GM04503 (cell line): ENCODE results near the gene CHRNA4.
"Not testable (repeated sequence)": the region's sequence is repeated elsewhere in the genome, so short reads cannot be mapped to it uniquely, and the experiment has no call there.

Experiments
- DNase-seq: peaks from one replicate; pipeline ENCODE4 v3.0.0-alpha.2; 2012; ENCODE audit warnings: low read depth

Gene CHRNA4

DNA sequence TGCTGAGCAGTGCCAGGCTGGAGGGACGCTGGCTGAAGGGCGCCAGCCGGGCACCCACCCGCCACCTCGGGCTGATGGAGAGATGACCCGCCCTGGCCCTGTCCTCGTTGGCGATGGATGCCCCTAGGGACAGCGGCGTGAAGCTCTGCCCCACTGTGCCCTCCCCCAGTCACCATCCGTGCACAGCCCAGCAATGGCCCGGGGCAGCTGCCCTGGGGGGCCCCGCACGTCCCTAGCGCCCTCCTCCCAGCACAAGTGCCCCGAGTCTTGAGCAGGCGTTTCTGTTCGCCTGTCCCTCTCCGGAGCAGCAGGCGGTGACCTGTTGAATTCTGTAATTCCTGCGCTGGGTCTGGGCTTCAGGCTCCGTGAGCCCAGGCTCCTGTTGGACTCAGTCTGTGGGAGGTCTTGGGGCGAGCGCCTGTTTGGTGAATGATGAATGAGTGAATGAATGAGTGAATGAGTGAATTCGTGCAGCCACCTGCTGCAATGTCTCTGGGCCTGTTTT is 36.8 kb upstream of the CHRNA4 start:
- no peak for DNase-seq

DNA sequence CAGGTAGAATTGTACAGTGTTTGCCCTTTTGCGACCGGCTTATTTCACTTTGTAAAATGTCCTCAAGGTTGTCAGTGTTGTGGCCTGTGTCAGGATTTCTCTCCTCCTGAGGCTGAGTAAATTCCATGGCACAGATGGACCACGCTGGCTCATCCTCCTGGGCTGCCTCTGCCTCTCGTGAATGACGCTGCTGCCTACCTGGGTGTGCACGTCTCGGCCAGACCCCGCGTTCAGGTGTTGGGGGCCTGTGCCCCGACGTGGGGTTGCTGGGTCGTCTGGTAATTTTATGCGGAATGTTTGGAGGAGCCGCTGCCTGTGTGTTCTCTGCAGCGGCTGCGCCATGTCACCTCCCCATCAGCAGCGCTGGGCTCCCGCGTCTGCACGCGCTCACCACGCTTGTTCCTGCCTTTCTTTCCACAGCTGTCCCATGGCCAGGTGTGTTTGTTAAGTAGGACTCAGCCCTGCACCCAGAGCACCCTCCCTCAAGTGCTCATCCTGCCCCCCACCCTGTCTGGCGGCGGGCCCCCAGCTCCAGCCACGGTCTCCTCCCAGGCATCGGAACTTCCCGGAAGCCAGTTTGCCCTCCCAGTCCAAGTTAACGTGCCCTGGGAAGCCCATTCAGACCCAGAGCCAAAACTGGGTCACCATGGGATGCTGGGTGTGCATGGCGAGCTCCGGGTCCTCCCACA is 36.1 kb upstream of the CHRNA4 start:
- DNase-seq, result no peak

DNA sequence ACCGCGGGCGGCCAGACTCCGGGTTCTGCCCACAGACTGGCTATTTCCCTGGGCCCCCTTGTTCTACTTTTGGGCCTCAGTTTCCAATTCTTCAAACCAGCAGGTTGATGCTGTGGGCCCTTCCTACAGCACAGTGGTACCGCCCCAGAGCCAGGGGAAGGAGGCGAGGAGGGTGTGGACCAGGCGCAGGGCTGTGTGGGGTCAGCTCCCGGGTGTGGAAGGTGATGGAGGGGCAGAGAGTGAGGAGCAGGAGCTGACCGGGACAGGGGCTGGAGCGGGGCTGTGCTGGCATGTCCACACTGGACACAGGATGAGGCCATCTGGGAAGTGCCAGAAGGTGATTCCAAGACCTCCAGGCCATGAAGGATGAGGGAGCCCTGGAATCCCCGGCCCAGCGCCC is 35.2 kb upstream of the CHRNA4 start:
- no peak for DNase-seq

DNA sequence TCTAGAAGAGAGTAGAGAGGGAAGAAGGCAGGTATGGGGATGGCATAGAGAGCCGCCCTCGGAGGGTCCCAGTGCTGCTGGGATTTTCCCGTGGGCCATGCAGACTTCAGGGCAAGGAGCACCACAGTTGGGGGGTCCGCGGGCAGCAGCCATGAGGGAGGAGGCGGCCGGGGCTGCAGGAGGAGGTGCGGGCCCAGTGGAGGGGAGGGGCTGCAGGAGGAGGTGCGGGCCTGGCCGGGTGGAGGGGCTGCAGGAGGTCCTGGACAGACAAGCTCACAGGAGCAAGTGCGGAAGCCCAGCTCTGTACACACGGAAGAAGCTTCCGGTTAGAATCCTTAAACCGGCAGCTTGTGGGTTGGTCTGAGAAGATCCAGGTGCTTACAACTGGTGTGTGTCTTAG is 34.6 kb upstream of the CHRNA4 start:
- no peak for DNase-seq

DNA sequence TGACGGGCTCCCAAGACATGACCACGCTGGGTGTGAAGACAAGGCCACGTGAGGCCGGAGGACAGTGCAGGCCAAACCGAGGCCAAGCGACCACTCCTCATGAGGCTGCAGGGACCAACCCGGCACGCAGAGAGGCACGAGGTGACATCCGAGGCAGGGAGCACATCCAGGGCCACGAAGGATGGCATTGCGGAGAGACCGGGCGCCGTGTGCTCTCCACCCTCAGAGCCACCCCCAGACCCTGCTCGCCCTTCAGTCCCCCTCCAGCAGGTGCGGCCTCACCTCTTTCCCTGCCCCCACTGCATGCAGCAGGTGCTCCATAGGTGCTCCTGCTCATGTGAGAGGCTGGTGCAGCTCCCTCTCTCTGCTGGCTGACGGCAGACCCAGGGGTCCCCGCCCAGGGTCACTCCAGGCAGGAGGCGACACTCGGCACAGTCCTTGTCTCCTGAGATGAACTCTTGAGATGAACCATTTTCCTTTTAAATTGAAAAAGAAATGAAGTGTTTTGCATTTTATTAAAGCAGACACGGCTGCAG is 33.8 kb upstream of the CHRNA4 start:
- no peak for DNase-seq

DNA sequence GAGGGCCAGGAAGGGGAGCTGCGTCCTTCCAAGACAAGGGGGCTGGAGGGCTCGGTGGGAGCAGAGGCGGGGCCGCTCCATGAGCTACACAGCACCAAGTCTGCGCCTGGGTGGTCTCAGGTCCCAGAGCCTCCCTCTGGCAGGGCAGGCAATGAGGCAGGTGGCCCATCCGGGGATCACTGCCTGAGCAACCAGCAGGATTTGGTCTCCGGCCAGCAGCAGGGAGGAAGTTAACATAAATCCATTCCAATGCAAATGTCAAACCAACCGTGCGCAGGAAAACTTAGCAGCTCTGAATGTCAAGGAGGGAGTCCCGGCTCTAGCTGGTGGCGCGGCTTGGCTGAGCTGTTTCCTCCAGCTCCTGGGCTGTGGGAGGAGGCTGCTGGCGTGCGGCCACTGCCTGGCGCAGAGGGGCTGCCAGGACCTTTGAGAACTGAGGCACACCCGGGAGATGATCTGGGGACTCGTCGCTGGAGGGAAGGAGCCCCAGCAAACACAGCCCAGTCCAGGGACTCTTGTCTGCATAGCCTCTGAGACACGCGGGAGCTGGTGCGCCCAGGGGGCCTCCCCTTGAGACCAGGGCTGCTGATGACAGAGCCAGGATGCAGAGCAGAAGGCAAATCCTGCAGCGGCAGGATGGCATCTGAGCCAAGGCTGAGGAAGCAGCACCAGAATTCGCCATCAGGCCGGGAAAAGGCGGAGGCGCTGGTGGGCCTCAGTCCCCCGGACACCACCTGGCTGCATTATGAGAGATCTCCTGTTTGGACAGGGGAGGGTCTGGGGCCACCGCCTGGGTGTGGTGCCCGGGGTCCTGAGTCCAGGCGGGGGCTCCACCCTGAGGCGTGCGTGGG is 33.1 kb upstream of the CHRNA4 start:
- no peak for DNase-seq

DNA sequence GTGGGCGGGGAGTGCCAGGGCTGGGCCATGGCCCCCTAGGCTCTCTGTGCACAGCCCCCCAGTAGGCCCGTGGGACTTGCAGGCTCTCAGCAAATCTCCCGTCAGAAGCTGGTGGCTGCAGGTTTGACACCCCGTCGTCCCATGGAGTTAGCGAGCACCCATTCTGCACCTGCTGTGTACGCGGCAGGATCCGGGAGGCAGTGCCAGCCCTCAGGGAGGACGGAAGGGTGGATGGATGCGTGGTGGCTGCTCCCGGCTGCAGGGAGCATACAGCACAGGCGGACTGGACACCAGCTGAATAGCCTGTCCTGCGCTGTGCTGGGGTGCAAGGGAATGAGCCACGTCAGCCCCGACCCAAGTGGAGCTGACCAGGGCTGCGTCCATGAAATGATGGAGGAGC is 32.4 kb upstream of the CHRNA4 start:
- DNase-seq, result no peak

DNA sequence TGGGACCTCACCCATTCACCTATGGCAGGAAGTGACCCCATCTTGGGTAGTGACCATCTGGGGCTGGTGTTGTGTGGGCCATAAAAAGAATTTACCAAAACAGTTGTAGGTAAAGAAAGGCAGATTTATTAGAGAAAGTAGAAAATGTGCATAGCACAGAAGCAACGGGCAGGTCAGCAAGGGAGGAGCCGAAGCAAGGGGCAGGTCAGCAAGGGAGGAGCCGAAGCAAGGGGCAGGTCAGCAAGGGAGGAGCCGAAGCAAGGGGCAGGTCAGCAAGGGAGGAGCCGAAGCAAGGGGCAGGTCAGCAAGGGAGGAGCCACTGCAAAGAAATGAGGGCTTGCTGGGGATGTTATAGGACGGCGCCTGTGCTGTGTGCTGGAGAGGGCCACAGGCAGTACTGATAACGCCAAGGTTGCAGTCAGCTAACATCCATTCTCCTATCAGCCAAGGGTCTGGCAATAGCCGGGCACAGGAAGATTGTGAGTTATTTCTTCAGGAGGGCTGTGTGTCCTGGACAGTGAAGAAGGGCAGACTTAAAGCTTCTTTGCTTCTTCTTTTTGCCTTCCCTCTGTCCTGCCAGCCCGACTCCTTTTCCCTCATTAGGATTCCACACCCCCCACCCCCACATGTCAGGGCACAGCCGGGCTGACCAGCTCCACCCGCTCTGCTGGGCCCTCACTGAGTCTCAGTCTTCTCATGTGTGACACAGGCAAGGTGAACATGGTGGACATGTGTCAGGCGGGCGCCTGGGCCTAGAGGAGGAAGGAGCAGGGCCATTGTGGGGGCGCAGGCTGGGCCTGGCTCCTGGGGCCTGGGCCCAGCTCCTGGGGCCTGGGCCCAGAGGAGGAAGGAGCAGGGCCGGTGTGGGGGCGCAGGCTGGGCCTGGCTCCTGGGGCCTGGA is 31.6 kb upstream of the CHRNA4 start:
- DNase-seq, result no peak

DNA sequence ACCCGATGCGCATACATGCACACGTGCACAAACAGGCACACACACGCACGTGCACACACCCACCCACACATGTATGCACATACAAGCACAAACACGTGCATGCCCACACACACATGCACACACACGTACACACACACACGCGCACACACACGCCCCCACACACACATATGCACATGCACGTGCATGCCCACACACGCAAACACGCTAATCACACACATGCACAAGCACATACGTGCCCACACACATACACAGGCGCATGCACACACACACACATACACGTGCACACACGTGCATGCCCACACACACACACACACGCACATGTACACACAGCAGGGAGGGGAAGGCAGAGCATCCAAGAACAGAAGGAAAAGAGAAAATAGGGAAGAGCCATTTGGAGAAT is 26.8 kb upstream of the CHRNA4 start:
- DNase-seq, result no peak

DNA sequence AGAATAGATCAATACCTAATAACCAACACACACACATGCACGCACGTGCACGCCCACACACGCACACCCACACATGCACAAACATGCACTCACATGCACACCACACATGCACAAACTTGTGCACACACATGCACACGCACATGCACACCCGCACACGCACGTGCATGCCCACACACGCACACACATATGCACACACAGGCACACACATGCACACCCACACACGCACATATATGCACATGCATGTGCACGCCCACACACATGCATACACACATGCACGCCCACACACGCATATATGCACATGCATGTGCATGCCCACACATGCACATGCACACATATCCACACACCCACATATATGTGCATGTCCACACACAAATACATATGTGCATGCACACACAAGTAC is 26.2 kb upstream of the CHRNA4 start:
- no peak for DNase-seq

DNA sequence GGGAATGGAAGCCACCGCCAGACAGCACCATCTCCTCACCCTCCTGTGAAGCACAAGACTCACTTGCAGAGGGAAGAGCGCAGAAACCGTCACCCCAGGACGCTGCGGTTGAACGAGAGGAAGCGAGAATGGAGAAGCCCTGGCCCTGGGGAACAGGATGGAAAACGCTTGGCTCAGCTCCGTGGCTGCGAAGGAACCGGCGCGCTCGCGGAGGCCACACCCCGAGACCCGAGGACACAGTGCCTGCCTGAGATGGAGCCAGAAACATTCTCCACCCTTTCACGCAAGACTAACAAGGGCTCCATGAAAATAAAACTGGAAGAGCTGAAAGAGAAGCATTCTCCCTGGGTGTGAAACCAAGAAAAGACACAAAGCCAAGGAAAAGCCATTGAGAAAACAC is 25.3 kb upstream of the CHRNA4 start:
- no peak for DNase-seq

DNA sequence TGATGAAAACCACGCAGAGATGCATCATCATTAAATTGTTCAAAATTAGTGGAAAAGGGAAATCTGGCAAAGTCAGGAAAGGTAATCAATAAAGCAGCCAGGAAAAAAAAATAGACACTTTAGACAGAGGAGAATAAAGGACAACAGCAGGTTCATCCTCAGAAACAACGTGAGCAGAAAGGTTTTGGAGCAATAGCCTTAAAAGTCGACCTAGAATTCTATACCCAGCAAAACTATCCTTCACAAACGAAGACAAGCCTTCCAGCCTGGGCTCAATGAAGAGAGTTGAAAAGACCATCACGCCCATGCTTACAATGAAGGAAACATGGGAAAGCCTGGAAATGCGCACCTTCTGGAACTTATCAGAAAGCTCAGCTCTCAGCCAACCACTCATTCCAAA is 24.7 kb upstream of the CHRNA4 start:
- DNase-seq, result no peak

DNA sequence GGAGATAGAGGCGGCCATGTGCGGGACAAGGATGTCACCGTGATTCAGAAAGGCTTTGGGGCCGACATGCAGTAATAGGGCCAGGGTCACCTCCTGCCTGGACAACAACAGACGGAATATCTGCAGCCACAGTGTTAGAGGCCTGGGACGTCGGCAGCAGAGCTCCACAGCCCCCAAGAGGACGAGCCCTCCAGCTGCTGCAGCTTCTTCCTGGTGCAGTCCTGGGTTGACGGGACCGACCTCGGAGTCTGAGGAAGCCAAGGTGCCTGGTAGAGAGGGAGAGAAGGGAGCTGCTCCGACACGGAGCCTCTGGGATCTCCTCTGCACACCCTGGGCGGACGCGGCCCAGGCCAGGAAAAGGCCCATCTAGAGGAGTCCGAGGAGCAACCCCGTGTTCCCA is 23.2 kb upstream of the CHRNA4 start:
- no peak for DNase-seq

DNA sequence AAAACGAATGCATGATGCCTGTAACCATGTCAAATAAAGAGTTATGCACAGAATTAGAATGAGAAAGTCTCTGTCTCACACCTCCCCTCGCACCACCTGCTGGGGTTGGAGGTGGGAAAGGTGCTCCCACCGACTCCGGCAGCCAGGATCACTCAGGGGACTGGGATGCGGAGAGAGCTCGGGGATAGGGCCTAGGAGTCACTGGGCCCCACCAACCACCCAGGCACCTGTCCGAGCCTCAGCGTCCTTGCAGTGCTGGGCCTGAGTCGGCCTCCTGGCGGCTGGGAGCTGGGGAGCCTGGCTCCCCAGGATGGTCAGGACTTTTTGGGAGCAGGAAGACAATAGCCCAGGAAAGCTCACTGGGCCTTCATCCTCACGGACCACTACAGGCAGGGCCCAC is 22.4 kb upstream of the CHRNA4 start:
- no peak for DNase-seq

DNA sequence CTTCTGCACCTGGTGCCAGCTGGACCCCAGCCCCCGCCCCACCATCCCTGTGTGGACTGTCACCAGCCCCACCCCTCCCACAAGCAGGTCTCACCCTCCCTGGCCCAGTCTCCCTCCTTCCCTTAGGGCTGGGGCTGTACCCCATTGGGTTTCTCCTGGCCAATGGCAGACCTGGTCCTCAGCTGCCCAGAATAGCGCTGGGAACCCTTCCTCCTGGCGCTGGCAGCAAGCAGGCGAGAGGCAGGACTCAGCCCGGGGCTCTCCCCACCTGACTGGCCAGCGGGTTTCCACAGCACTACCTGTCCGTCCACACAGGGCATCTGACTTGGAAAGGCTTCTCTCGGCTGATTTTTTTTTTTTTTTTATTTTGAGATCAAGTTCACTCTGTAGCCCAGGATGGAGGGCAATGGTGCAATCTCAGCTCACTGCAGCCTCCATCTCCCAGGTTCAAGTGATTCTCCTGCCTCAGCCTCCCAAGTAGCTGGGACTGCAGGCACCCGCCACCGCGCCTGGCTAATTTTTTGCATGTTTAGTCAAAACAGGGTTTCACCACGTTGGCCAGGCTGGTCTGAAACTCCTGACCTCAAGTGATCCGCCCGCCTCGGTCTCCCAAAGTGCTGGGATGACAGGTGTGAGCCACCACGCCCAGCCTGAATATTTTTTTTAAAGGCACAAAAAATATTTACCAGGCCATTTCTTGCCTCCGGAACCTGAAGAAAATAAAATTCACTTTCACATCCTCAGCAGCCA is 21.6 kb upstream of the CHRNA4 start:
- no peak for DNase-seq

DNA sequence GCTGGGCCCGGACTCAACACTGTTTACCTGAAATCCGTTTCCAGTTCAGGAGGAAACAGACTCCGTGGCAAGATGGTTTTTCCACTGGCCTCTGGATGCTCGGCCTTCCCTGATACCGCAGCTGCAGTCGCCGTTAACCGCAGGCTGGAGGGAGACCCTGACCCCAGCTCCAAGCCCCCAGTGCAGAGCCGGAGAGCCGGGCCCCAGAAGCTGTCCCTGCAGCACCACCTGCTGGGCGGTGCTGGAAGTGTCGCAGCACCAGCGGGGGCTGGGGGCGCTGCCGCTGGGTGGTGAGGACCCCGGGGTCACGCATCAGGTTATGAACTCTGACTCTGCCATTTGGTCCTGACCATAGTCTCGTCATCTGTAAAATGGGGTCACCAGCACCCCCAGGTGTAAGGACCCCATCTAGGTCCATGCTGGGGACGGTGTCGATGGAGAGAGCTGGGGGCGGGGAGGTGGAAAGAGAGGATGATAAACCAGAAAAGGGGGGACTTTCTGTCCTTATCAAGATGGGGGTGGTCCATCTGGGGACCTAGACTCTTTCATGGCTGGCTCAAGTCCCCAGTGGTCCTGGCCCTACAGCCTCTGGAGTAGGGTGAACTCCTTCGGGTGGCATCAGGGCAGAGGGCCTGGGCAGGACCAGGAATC is 20.8 kb upstream of the CHRNA4 start:
- DNase-seq, result no peak

DNA sequence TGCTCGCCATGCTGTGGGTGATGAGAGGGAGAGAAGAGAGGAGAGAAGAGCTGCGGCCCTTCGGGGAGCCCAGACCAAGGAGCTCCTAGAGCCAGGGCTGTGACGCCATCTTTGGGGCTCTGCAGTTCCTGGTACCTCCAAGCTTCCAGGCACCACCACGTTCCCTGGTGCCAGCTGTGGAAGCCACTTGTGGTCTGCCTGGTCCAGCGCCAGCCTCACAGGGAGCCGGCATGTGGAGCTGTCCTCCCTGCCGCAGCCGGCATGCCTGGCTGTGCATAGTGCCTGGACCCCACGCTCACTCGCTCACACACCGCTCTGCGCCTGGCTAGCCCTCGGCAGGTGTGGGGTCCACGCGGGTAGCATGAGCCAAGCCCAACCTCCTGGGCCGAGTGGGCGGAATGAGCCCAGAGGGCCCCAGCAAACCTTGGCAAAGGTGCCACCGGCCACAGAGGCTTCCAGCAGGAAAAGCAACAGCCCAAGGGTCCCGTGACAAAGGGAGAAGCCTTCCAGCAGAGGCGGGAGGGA is 19.3 kb upstream of the CHRNA4 start:
- DNase-seq, result no peak

DNA sequence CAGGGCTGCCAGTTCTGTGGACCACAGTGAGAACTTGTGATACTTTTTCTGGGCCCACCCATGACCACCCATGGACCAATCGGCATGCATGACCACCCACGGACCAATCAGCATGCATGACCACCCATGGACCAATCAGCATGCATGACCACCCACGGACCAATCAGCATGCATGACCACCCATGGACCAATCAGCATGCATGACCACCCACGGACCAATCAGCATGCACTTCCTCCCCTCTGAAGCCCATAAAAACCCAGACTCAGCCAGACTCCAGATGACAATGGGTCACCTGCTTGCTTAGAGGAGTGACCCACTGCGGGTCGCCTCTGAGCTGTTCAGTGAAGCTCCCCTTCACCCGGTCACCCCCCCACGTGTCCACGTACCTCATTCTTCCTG is 18.7 kb upstream of the CHRNA4 start:
- not testable (repeated sequence) for DNase-seq

DNA sequence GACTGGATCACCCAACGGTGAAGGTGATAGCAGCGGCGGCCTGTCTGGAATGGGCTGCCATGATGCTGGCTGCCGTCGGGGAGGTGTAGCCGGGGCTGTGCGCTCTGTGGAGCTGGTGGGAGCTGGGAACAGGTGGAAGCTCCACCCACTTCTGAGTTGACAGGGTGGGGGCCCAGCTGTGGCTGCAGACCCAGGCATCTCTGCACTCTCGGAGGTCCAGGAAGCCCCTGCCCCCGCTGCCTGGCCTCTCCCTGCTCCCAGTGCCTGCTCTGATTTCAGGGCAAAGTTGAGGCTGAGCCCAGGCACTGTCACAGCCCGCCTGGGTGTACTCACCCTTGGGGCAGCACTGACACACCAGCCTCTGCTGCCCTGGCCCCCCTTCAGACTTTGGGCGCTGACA is 18.1 kb upstream of the CHRNA4 start:
- DNase-seq, result no peak

DNA sequence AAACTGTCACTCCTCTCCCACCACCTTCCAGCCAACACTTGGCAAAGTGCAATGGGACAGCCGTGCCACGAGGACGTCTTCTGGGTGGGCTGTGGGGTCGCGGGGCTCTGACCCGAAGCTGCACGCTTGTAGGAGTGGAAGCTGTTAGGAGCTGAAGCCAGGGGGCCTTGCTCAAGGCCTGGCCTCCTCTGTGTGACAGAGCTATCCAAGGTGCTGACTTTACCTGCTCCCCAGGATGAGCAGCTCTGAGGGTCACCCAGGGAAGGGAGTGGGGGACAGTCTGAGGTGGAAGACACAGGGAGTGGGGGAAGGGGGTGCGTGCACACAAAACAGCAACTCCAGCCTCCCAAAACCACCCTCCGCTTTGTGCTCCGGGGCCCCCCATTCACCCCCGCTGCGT is 17.5 kb upstream of the CHRNA4 start:
- DNase-seq, result no peak

DNA sequence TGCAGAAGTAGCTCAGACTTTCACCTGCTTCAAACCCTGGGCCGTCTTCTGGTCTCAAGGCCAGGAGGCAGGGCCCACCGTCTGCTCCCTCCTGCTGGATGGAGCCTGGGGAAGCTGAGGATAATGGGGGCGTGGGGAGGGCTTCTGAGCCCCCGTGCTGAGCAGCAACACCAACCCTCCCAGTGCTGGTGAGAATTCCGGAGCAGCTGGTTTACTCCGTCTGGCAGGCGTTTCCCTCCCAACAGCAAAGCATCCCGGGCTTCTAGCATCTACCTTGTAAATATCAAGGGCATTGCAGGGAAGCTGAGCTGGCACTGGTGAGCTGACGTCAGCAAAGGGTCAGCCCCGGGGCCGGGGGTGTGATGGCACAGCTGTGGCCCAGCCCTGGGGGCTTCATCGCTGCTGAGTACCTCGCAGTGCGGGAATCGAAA is 16.8 kb upstream of the CHRNA4 start:
- no peak for DNase-seq
